ENCODE results near the gene SLC17A3. TPM values are rescaled to one million over a fixed set of nuclear protein-coding genes. Genes with fewer than 3 reads are reported as not detected.

Gene SLC17A3
- total RNA-seq, 1 experiment from 2014 or later: not detected

DNA sequence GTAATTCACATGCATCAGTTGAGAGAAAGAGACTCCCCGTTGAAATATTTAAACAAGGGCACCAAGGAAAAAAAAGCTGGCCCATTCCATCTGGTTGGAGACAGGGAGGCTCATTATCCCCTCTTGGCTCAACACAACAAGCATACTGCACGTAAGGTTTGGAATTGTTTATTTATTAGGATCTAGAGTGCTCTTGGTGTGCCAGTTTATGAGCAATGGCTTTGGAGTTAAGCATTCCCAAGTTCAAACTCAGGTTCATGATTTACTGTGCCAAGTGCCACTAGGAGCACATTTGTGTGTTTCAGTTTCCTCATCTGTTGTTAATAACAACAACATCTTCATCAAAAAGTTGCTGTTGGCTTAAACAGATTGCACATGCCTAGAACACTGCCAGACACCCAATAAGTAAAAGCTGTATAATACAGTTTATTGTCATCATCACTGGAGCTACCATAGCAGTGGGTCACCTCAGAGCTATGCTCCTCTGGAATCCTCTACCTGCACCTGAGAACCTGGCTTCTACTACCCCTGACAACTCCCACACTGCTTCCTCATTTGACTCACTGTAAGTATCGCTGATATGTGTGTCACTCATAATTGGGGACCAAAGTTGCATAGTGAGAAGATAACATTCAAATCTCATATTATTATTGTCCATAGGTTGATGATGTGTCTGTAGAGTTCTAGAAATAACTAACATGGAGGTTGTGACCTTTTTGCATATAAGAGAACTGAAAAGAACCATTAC lies 5.4 kb downstream of the SLC17A3 start:
- TF ChIP-seq CBFB (CRISPR knock-in tag; IDR thresholded peaks at IDR 0.05; ENCODE audit: low read depth): no peak
- TF ChIP-seq, protein P1, sequence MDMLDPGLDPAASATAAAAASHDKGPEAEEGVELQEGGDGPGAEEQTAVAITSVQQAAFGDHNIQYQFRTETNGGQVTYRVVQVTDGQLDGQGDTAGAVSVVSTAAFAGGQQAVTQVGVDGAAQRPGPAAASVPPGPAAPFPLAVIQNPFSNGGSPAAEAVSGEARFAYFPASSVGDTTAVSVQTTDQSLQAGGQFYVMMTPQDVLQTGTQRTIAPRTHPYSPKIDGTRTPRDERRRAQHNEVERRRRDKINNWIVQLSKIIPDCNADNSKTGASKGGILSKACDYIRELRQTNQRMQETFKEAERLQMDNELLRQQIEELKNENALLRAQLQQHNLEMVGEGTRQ (CRISPR knock-in tag; IDR thresholded peaks at IDR 0.05): no peak
- no peak for TF ChIP-seq ZNF219 (CRISPR knock-in tag; IDR thresholded peaks at IDR 0.05; ENCODE audit: borderline replicate concordance)
- TF ChIP-seq, protein P2, sequence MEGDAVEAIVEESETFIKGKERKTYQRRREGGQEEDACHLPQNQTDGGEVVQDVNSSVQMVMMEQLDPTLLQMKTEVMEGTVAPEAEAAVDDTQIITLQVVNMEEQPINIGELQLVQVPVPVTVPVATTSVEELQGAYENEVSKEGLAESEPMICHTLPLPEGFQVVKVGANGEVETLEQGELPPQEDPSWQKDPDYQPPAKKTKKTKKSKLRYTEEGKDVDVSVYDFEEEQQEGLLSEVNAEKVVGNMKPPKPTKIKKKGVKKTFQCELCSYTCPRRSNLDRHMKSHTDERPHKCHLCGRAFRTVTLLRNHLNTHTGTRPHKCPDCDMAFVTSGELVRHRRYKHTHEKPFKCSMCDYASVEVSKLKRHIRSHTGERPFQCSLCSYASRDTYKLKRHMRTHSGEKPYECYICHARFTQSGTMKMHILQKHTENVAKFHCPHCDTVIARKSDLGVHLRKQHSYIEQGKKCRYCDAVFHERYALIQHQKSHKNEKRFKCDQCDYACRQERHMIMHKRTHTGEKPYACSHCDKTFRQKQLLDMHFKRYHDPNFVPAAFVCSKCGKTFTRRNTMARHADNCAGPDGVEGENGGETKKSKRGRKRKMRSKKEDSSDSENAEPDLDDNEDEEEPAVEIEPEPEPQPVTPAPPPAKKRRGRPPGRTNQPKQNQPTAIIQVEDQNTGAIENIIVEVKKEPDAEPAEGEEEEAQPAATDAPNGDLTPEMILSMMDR (IDR thresholded peaks at IDR 0.05): no peak
- TF ChIP-seq, protein P3, sequence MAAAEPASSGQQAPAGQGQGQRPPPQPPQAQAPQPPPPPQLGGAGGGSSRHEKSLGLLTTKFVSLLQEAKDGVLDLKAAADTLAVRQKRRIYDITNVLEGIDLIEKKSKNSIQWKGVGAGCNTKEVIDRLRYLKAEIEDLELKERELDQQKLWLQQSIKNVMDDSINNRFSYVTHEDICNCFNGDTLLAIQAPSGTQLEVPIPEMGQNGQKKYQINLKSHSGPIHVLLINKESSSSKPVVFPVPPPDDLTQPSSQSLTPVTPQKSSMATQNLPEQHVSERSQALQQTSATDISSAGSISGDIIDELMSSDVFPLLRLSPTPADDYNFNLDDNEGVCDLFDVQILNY (CRISPR knock-in tag; IDR thresholded peaks at IDR 0.05): no peak
- TF ChIP-seq ZNF396 (CRISPR knock-in tag; IDR thresholded peaks at IDR 0.05; ENCODE audit: borderline replicate concordance): no peak
- no peak for TF ChIP-seq OVOL2 (CRISPR knock-in tag; IDR thresholded peaks at IDR 0.05; ENCODE audit: borderline replicate concordance)
- CTCF ChIA-PET: no interaction called here
- Mint-ChIP-seq H3K27me3 (ENCODE audit: low read depth) (peaks cover 5% of the 10 kb centered on the region), H3K9me3 (no peaks in the 10 kb centered on the region), H3K4me3 (no peak overlapping the region), H3K36me3 (no peaks in the 10 kb centered on the region), H3K27ac (no peak overlapping the region), H3K4me1 (no peaks in the 10 kb centered on the region)
- POLR2A ChIA-PET: no interaction called here
- DNase-seq (ENCODE audit: low spot score) (no peak), ATAC-seq (no peak)

DNA sequence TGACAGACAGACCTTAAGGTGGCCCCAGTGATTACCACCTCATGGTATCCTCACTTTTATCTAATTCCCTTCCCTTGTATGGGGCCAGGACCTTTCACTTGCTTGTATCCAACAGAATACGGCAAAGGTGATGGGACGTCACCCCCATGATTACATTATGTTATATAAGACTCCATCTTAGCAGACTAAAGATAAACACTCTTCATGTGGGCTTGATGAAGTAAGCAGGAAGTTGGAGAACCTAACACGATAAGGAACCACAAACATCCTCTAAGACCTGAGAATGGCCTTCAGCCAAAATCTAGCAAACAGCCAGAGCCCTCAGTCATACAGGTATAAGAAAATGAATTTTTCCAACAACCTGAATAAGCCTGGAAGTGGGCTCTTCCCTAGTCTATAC lies 8.0 kb downstream of the SLC17A3 start:
- ATAC-seq (no peak), DNase-seq (ENCODE audit: low spot score) (no peak)
- Mint-ChIP-seq H3K4me1 (no peaks in the 10 kb centered on the region), H3K9me3 (no peaks in the 10 kb centered on the region), H3K27ac (no peak overlapping the region), H3K27me3 (ENCODE audit: low read depth) (peaks cover 2% of the 10 kb centered on the region; the same call in 1 of the 2 replicates), H3K36me3 (no peaks in the 10 kb centered on the region), H3K4me3 (no peak overlapping the region)
- ChIA-PET POLR2A (no interaction called here), CTCF (no interaction called here)
- no peak for TF ChIP-seq ZNF121 (CRISPR knock-in tag; IDR thresholded peaks at IDR 0.05)
- TF ChIP-seq RORB (CRISPR knock-in tag; IDR thresholded peaks at IDR 0.05): no peak
- TF ChIP-seq, protein P4, sequence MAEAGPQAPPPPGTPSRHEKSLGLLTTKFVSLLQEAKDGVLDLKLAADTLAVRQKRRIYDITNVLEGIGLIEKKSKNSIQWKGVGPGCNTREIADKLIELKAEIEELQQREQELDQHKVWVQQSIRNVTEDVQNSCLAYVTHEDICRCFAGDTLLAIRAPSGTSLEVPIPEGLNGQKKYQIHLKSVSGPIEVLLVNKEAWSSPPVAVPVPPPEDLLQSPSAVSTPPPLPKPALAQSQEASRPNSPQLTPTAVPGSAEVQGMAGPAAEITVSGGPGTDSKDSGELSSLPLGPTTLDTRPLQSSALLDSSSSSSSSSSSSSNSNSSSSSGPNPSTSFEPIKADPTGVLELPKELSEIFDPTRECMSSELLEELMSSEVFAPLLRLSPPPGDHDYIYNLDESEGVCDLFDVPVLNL (CRISPR knock-in tag; IDR thresholded peaks at IDR 0.05; ENCODE audit: borderline replicate concordance, low read depth): no peak

DNA sequence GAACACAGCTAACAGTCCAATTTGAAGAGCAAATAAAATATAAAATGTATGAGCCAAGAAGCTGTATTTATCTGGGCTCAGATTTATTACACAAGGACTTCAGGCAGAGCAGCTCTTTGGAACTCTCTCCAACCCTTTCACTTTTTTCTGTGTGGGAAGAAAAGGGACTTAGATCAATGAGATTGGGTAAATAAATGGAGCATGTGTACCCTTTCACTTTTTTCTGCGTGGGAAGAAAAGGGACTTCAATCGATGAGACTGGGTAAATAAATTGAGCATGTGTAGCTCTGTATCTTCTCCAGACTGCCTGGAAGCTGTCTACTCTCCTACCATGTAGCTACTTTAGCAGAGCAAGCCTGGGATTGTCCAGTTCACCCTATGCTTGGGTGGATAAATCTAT lies 10.7 kb downstream of the SLC17A3 start:
- H3K36me3 Mint-ChIP-seq: no peaks in the 10 kb centered on the region
- no peak overlapping the region for H3K27ac Mint-ChIP-seq
- H3K4me1 Mint-ChIP-seq: no peaks in the 10 kb centered on the region
- ATAC-seq (no peak), DNase-seq (ENCODE audit: low spot score) (no peak)
- H3K9me3 Mint-ChIP-seq: no peaks in the 10 kb centered on the region
- no peak overlapping the region for H3K4me3 Mint-ChIP-seq
- peaks cover 2% of the 10 kb centered on the region; the same call in 1 of the 2 replicates for H3K27me3 Mint-ChIP-seq (ENCODE audit: low read depth)
- ChIA-PET CTCF (interaction anchor here (1.7 kb wide), 1 partner anchor 19 kb away, joined by 10 read pairs; no protein-coding TSS in a partner anchor), POLR2A (no interaction called here)
- TF ChIP-seq ZBTB21 (CRISPR knock-in tag; IDR thresholded peaks at IDR 0.05; ENCODE audit: borderline replicate concordance): no peak
- no peak for TF ChIP-seq SMAD4 (CRISPR knock-in tag; IDR thresholded peaks at IDR 0.05)
- no peak for TF ChIP-seq NFATC4 (CRISPR knock-in tag; IDR thresholded peaks at IDR 0.05)
- TF ChIP-seq, protein P5, sequence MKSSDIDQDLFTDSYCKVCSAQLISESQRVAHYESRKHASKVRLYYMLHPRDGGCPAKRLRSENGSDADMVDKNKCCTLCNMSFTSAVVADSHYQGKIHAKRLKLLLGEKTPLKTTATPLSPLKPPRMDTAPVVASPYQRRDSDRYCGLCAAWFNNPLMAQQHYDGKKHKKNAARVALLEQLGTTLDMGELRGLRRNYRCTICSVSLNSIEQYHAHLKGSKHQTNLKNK (CRISPR knock-in tag; IDR thresholded peaks at IDR 0.05): no peak
- no peak for TF ChIP-seq MYBL2 (CRISPR knock-in tag; IDR thresholded peaks at IDR 0.05)
- TF ChIP-seq, protein P6, sequence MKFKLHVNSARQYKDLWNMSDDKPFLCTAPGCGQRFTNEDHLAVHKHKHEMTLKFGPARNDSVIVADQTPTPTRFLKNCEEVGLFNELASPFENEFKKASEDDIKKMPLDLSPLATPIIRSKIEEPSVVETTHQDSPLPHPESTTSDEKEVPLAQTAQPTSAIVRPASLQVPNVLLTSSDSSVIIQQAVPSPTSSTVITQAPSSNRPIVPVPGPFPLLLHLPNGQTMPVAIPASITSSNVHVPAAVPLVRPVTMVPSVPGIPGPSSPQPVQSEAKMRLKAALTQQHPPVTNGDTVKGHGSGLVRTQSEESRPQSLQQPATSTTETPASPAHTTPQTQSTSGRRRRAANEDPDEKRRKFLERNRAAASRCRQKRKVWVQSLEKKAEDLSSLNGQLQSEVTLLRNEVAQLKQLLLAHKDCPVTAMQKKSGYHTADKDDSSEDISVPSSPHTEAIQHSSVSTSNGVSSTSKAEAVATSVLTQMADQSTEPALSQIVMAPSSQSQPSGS (CRISPR knock-in tag; IDR thresholded peaks at IDR 0.05; ENCODE audit: borderline replicate concordance, low read depth): no peak
- TF ChIP-seq, protein P7, sequence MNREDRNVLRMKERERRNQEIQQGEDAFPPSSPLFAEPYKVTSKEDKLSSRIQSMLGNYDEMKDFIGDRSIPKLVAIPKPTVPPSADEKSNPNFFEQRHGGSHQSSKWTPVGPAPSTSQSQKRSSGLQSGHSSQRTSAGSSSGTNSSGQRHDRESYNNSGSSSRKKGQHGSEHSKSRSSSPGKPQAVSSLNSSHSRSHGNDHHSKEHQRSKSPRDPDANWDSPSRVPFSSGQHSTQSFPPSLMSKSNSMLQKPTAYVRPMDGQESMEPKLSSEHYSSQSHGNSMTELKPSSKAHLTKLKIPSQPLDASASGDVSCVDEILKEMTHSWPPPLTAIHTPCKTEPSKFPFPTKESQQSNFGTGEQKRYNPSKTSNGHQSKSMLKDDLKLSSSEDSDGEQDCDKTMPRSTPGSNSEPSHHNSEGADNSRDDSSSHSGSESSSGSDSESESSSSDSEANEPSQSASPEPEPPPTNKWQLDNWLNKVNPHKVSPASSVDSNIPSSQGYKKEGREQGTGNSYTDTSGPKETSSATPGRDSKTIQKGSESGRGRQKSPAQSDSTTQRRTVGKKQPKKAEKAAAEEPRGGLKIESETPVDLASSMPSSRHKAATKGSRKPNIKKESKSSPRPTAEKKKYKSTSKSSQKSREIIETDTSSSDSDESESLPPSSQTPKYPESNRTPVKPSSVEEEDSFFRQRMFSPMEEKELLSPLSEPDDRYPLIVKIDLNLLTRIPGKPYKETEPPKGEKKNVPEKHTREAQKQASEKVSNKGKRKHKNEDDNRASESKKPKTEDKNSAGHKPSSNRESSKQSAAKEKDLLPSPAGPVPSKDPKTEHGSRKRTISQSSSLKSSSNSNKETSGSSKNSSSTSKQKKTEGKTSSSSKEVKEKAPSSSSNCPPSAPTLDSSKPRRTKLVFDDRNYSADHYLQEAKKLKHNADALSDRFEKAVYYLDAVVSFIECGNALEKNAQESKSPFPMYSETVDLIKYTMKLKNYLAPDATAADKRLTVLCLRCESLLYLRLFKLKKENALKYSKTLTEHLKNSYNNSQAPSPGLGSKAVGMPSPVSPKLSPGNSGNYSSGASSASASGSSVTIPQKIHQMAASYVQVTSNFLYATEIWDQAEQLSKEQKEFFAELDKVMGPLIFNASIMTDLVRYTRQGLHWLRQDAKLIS (CRISPR knock-in tag; IDR thresholded peaks at IDR 0.05; ENCODE audit: borderline replicate concordance): no peak
- no peak for TF ChIP-seq TEAD1 (CRISPR knock-in tag; IDR thresholded peaks at IDR 0.05)
- TF ChIP-seq, protein P8, sequence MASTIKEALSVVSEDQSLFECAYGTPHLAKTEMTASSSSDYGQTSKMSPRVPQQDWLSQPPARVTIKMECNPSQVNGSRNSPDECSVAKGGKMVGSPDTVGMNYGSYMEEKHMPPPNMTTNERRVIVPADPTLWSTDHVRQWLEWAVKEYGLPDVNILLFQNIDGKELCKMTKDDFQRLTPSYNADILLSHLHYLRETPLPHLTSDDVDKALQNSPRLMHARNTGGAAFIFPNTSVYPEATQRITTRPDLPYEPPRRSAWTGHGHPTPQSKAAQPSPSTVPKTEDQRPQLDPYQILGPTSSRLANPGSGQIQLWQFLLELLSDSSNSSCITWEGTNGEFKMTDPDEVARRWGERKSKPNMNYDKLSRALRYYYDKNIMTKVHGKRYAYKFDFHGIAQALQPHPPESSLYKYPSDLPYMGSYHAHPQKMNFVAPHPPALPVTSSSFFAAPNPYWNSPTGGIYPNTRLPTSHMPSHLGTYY (CRISPR knock-in tag; IDR thresholded peaks at IDR 0.05): no peak
- TF ChIP-seq CBFB (CRISPR knock-in tag; IDR thresholded peaks at IDR 0.05; ENCODE audit: low read depth): no peak
